ENCODE data around the gene NOL4L.
A peak's percentile ranks its signal among the peaks of the same experiment; 100 is the strongest.
"Not testable (repeated sequence)": the region's sequence is repeated elsewhere in the genome, so short reads cannot be mapped to it uniquely, and the experiment has no call there.

Gene NOL4L

GRCh38 chr20:32507998-32508774, 76.9 kb downstream of the NOL4L start:
- no peak for DNase-seq (ENCODE audit: low spot score)

GRCh38 chr20:32506721-32507120, 78.4 kb downstream of the NOL4L start:
- DNase-seq (ENCODE audit: low spot score), result no peak

GRCh38 chr20:32505723-32506473, 79.2 kb downstream of the NOL4L start:
- DNase-seq (ENCODE audit: low spot score), result no peak

GRCh38 chr20:32501709-32502108, 83.4 kb downstream of the NOL4L start:
- DNase-seq (ENCODE audit: low spot score), result peak; percentile 55

GRCh38 chr20:32497589-32498224, 87.4 kb downstream of the NOL4L start:
- DNase-seq (ENCODE audit: low spot score), result no peak

- no peak for DNase-seq (ENCODE audit: low spot score)
Observed at GRCh38 chr20:32496811-32497533, 88.2 kb downstream of the NOL4L start.

GRCh38 chr20:32495949-32496348, 89.2 kb downstream of the NOL4L start:
- no peak for DNase-seq (ENCODE audit: low spot score)

- no peak for DNase-seq (ENCODE audit: low spot score)
Observed at GRCh38 chr20:32495217-32495565, 89.9 kb downstream of the NOL4L start.

- no peak for DNase-seq (ENCODE audit: low spot score)
Observed at GRCh38 chr20:32494483-32495216, 90.5 kb downstream of the NOL4L start.

- no peak for DNase-seq (ENCODE audit: low spot score)
Observed at GRCh38 chr20:32493356-32493755, 91.8 kb downstream of the NOL4L start.

GRCh38 chr20:32491764-32492151, 93.4 kb downstream of the NOL4L start:
- not testable (repeated sequence) for DNase-seq (ENCODE audit: low spot score)

GRCh38 chr20:32490942-32491763, 94.0 kb downstream of the NOL4L start:
- DNase-seq (ENCODE audit: low spot score), result no peak

GRCh38 chr20:32488066-32488838, 96.9 kb downstream of the NOL4L start:
- no peak for DNase-seq (ENCODE audit: low spot score)

GRCh38 chr20:32487381-32487780, 97.8 kb downstream of the NOL4L start:
- no peak for DNase-seq (ENCODE audit: low spot score)

GRCh38 chr20:32485770-32486478, 99.2 kb downstream of the NOL4L start:
- no peak for DNase-seq (ENCODE audit: low spot score)

- DNase-seq (ENCODE audit: low spot score), result peak; percentile 93
Observed at GRCh38 chr20:32484958-32485769, 100.0 kb downstream of the NOL4L start.

- peak; percentile 29 for DNase-seq (ENCODE audit: low spot score)
Observed at GRCh38 chr20:32484225-32484957, 100.7 kb downstream of the NOL4L start.

Measured in RKO (cell line).